Left ventricle myocardium inferior (tissue), 1 donor: ENCODE results near the gene BCDIN3D. TPM values are rescaled to one million over a fixed set of nuclear protein-coding genes. Genes with fewer than 3 reads are reported as not detected.

ENCODE experiments used
- DNase-seq: peaks from one replicate; pipeline ENCODE4 v3.0.0-alpha.2; 2020
- H3K27ac ChIP-seq: fragments of 200-600 bp; replicated peaks from 2 replicates; pipeline ENCODE4 v1.8.0; 2021
- H3K27me3 ChIP-seq: fragments of 200-600 bp; 2 replicates; pipeline ENCODE4 v1.8.0; 2021; ENCODE audit warnings: low read depth
- H3K36me3 ChIP-seq: fragments of 200-600 bp; 2 replicates; pipeline ENCODE4 v1.8.0; 2021
- H3K4me1 ChIP-seq: fragments of 200-600 bp; 2 replicates; pipeline ENCODE4 v1.8.0; 2021
- H3K4me3 ChIP-seq: fragments of 200-600 bp; 2 replicates; pipeline ENCODE4 v1.8.0; 2021; ENCODE audit warnings: mild to moderate bottlenecking, moderate library complexity
- H3K9me3 ChIP-seq: fragments of 200-600 bp; replicated peaks from 2 replicates; pipeline ENCODE4 v1.8.0; 2021
- CTCF ChIP-seq: fragments of 200-600 bp; IDR thresholded peaks from 2 replicates; pipeline ENCODE4 v1.8.0; 2021; ENCODE audit warnings: antibody characterized with exemption, mild to moderate bottlenecking, borderline replicate concordance
- intact Hi-C: fragments of 100-400 bp; cut with micrococcal nuclease; formaldehyde crosslinking; loops from one replicate; pipeline ENCODE4 v1.11.0; 2022
- total RNA-seq: library from RNA; stranded (reverse); fragmentation: NEBNext Ultra II Directional; extraction: Animal tissue kit (Norgen Biotek cat#: 25700); gene quantifications from one replicate; pipeline ENCODE4 v1.2.1, GENCODE V29; 2021
- donor health status: DM: no; HTN: yes; CAD: no; lungs with severe emphysema.

Gene BCDIN3D
- total RNA-seq, 1 donor from 2014 or later = 2.9 TPM

DNA sequence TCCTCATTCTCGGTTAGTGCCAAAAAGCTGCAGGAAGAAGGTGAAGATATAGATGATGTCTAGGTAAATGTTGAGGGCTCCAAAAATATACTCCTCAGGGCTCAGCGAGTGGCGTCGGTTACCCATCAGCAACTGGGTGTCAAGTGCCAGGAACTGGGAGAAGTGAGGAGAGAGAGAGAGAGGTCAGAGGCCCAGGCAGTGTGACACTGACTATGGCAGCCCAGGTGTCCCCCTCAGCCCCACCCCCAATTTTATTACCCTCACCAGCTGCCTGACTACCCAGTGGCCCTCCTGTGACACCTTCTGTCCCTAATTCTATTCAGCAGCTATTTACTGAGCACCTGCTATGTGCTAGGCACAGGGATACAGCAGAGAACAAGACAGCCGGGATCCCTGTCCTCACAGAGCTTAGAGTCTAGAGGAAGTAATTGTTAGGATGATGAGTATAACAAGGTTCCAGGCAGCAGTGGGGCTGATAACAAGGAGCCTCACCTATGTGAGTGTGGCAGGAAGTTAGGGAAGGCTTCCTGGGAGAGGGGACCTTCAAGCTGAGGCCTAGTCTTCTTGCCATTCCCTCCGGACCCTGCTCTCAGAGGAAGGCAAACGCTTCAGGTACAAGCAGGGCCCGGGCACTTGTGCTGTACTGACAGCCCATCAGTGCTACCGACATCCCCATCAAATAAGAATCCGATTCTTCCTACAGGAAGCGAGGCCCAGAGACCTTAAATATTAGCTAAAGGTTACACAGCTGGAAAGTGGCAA, 27.8 kb upstream of the BCDIN3D start:
- intact Hi-C loops = no loop called here
- Histone ChIP-seq H3K4me1 (peaks cover 51% of the 10 kb centered on the region), H3K36me3 (no peaks in the 10 kb centered on the region), H3K9me3 (no peaks in the 10 kb centered on the region), H3K4me3 (no peak overlapping the region), H3K27ac (no peak overlapping the region), H3K27me3 (peaks cover 18% of the 10 kb centered on the region)
- no peak for TF ChIP-seq CTCF
- DNase-seq = no peak

DNA sequence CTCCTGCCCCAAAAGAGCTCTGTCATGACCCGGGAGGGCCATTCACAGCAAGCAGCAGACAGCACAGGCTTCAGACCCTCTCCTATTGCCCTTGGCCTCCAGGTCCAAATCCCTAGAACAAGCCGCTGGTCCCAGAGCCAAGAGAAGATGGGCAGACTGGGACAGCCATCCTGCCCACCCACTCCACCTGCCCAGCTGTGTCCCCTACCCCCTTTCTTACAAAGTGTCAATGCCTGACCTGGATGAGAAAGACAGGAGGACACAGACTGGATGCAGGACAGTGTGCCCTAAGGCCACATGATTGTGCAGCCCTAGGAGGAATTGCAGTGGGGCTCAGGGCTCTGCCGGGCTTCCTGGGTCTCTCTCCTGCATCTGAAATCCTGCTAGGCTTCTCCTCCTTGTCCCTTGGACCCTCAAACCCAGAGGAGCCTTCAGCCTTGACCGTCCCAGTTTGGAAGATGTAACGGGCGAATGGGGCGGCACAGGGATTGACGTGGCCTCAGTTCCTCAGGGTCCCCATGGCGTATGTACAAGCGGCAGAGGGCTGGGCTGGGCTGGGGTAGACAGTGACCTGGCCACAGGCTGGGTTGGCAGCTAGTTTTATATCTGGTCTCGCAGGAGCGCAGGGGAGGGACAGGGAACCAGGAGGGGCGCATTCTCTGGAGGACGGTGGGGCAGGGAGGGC, 27.1 kb upstream of the BCDIN3D start:
- Histone ChIP-seq H3K4me1 (peaks cover 51% of the 10 kb centered on the region), H3K36me3 (no peaks in the 10 kb centered on the region), H3K4me3 (no peak overlapping the region), H3K27me3 (peaks cover 20% of the 10 kb centered on the region), H3K27ac (peak overlapping the region; percentile 82), H3K9me3 (no peaks in the 10 kb centered on the region)
- no peak for DNase-seq
- no peak for TF ChIP-seq CTCF
- intact Hi-C loops = loop anchor here (10.0 kb wide), 2 partner anchors 75 to 185 kb away; partner anchors contain the start of gene ASIC1

DNA sequence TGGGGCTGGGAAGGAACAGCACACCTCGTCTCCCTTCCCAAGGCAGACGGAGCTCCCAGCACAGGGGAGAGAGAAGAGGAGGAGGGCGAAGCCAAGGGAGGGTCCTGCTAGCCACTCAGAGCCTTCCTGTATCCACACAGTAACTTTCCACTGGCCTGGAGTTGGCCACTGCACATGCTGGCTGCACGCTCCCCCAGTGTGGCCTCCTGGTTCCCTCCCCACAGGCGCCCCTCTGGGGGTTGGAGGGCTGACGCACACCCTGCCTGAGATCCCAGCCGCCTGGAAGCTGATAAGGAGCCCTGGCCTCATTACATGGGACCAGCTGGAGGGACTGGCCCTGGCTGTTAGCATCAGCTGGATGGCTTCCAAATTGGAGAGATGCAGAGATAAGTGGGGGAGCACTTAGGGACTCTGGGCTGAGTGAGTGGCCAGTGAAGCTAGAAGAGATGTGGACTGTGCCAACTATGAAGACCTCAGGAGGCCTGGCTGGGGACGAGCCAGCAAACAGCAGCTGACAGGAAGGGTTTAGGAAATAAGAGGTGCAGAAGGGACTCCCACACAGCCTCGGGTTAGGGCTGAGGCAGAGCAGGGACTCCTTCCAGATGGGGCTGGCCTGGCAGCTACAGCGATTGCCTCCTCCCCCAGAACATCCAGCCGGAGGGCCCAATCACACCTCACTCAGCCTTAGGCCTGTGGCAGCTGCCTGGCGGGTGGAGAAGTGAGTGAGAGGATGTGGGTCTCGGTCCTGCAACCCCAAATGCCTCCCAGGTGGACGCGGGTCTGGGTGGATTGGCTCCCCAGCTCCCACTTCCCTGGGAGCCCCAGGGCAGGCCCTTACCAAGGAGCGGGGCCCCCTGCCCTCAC, 26.3 kb upstream of the BCDIN3D start:
- peaks cover 20% of the 10 kb centered on the region for H3K27me3 ChIP-seq
- no peaks in the 10 kb centered on the region for H3K36me3 ChIP-seq
- peak overlapping the region; percentile 82 for H3K27ac ChIP-seq
- peaks cover 51% of the 10 kb centered on the region for H3K4me1 ChIP-seq
- no peak for TF ChIP-seq CTCF
- H3K4me3 ChIP-seq = no peak overlapping the region
- H3K9me3 ChIP-seq = no peaks in the 10 kb centered on the region
- intact Hi-C loops = loop anchor here (10.0 kb wide), 2 partner anchors 76 to 186 kb away; partner anchors contain the start of gene ASIC1
- DNase-seq = peak; percentile 92

GRCh38 chr12:49868449-49868848, 25.5 kb upstream of the BCDIN3D start:
- no peaks in the 10 kb centered on the region for H3K36me3 ChIP-seq
- intact Hi-C loops = loop anchor here (10.0 kb wide), 2 partner anchors 76 to 186 kb away; partner anchors contain the start of gene ASIC1
- peak overlapping the region; percentile 82 for H3K27ac ChIP-seq
- H3K4me3 ChIP-seq = peak overlapping the region; percentile 2
- H3K9me3 ChIP-seq = no peaks in the 10 kb centered on the region
- TF ChIP-seq CTCF = no peak
- DNase-seq = peak; percentile 23
- H3K4me1 ChIP-seq = peaks cover 50% of the 10 kb centered on the region
- H3K27me3 ChIP-seq = peaks cover 20% of the 10 kb centered on the region
